Trophoblast cell (in vitro differentiated cells and primary cell): Measurements from ENCODE around the gene TMED7.

Experiments used
- DNase-seq, 2 donors: peaks; one replicate each; pipeline ENCODE4 v3.0.0-alpha.2; 2016
- H2AFZ ChIP-seq: 2 replicates; pipeline ENCODE4 v1.6.1; 2013; ENCODE audit warnings: low read length, moderate library complexity, mild to moderate bottlenecking; ENCODE audit not compliant: insufficient read depth, poor library complexity
- H2AK5ac ChIP-seq: 2 replicates; pipeline ENCODE4 v1.6.1; 2013; ENCODE audit warnings: mild to moderate bottlenecking, low read length
- H2BK120ac ChIP-seq: 2 replicates; pipeline ENCODE4 v1.6.1; 2013; ENCODE audit warnings: low read length, mild to moderate bottlenecking, moderate library complexity; ENCODE audit not compliant: insufficient read depth, poor library complexity
- H2BK12ac ChIP-seq: 2 replicates; pipeline ENCODE4 v1.6.1; 2013; ENCODE audit warnings: mild to moderate bottlenecking, low read length, moderate library complexity
- H2BK5ac ChIP-seq: 2 replicates; pipeline ENCODE4 v1.6.1; 2013; ENCODE audit warnings: low read length, low read depth, moderate library complexity, mild to moderate bottlenecking; ENCODE audit not compliant: poor library complexity
- H3K14ac ChIP-seq: 2 replicates; pipeline ENCODE4 v1.6.1; 2013; ENCODE audit warnings: mild to moderate bottlenecking, low read length
- H3K18ac ChIP-seq: 2 replicates; pipeline ENCODE4 v1.6.1; 2013; ENCODE audit warnings: mild to moderate bottlenecking, low read length
- H3K23ac ChIP-seq: 2 replicates; pipeline ENCODE4 v1.6.1; 2013; ENCODE audit warnings: low read length
- H3K27ac ChIP-seq: 2 replicates; pipeline ENCODE4 v1.5.1; 2013; ENCODE audit warnings: low read depth, mild to moderate bottlenecking, inconsistent platforms, low read length, moderate library complexity
- H3K27me3 ChIP-seq: 2 replicates; pipeline ENCODE4 v1.6.1; 2013; ENCODE audit warnings: inconsistent platforms, mild to moderate bottlenecking, low read length, moderate library complexity; ENCODE audit not compliant: insufficient read depth
- H3K36me3 ChIP-seq, 2 experiments: 1 replicate in 1 of 2; 2 replicates in 1 of 2; pipeline ENCODE4 v1.6.1; 2013; ENCODE audit warnings: low read length in 2 of 2, mild to moderate bottlenecking in 2 of 2, moderate library complexity in 1 of 2; ENCODE audit not compliant: insufficient read depth in 2 of 2, control insufficient read depth in 1 of 2
- H3K4ac ChIP-seq: 2 replicates; pipeline ENCODE4 v1.6.1; 2013; ENCODE audit warnings: low read depth, mild to moderate bottlenecking, low read length, moderate library complexity
- H3K4me1 ChIP-seq, 2 experiments: 1 replicate in 1 of 2; 2 replicates in 1 of 2; pipeline ENCODE4 v1.6.1; 2013; ENCODE audit warnings: low read length in 2 of 2, mild to moderate bottlenecking in 2 of 2, moderate library complexity in 1 of 2; ENCODE audit not compliant: insufficient read depth in 2 of 2, control insufficient read depth in 1 of 2
- H3K4me2 ChIP-seq: 2 replicates; pipeline ENCODE4 v1.6.1; 2013; ENCODE audit warnings: inconsistent platforms, mild to moderate bottlenecking, low read length, moderate library complexity
- H3K4me3 ChIP-seq: 2 replicates; pipeline ENCODE4 v1.5.1; 2013; ENCODE audit warnings: mild to moderate bottlenecking, low read depth, low read length, inconsistent platforms
- H3K79me1 ChIP-seq: one replicate; pipeline ENCODE4 v1.6.1; 2013; ENCODE audit warnings: low read length
- H3K79me2 ChIP-seq: 2 replicates; pipeline ENCODE4 v1.6.1; 2013; ENCODE audit warnings: low read length, mild to moderate bottlenecking; ENCODE audit not compliant: control insufficient read depth, insufficient read depth, poor library complexity
- H3K9ac ChIP-seq: 2 replicates; pipeline ENCODE4 v1.6.1; 2013; ENCODE audit warnings: mild to moderate bottlenecking, low read length
- H3K9me3 ChIP-seq: 2 replicates; pipeline ENCODE4 v1.6.1; 2013; ENCODE audit warnings: low read depth, mild to moderate bottlenecking, control low read depth, inconsistent platforms, low read length; ENCODE audit not compliant: insufficient read depth
- H4K12ac ChIP-seq: 2 replicates; pipeline ENCODE4 v1.6.1; 2013; ENCODE audit warnings: low read depth, mild to moderate bottlenecking, low read length, moderate library complexity
- H4K8ac ChIP-seq: 2 replicates; pipeline ENCODE4 v1.6.1; 2013; ENCODE audit warnings: low read depth, mild to moderate bottlenecking, low read length, moderate library complexity
- H4K91ac ChIP-seq: one replicate; pipeline ENCODE4 v1.6.1; 2013; ENCODE audit warnings: low read depth, mild to moderate bottlenecking, low read length, moderate library complexity
- WGBS: extraction: QIAGEN DNeasy Blood & Tissue Kit; methylation state at CpG from one replicate; pipeline ENCODE4 v1.1.7; 2013; ENCODE audit warnings: missing lambda C conversion rate; ENCODE audit not compliant: insufficient read length, insufficient coverage; ENCODE audit errors: extremely low coverage; 5-methylcytosine and 5-hydroxymethylcytosine counted together

The TMED7 gene

GRCh38 chr5:115577741-115578140, 48.1 kb downstream of the TMED7 start:
- Histone ChIP-seq H3K18ac (no peak overlapping the region), H3K14ac (no peak overlapping the region), H4K12ac (no peak overlapping the region), H3K9me3 (no peaks in the 10 kb centered on the region), H3K79me1 (no peaks in the 10 kb centered on the region), H3K4me2 (no peak overlapping the region), H4K8ac (no peak overlapping the region), H2BK5ac (no peak overlapping the region), H2AFZ (no peak overlapping the region), H3K79me2 (no peaks in the 10 kb centered on the region), H3K4ac (no peak overlapping the region), H3K36me3 (no peaks in the 10 kb centered on the region), H3K23ac (no peak overlapping the region), H4K91ac (no peak overlapping the region), H3K4me1 (no peaks in the 10 kb centered on the region), H3K27ac (no peak overlapping the region), H3K4me3 (no peak overlapping the region), H2BK12ac (no peak overlapping the region), H3K27me3 (no peaks in the 10 kb centered on the region), H2BK120ac (no peak overlapping the region), H3K9ac (no peak overlapping the region), H2AK5ac (no peak overlapping the region)
- DNase-seq, result no peak
- WGBS, result no CpG with 5 or more reads among the region's 6 CpGs

DNA sequence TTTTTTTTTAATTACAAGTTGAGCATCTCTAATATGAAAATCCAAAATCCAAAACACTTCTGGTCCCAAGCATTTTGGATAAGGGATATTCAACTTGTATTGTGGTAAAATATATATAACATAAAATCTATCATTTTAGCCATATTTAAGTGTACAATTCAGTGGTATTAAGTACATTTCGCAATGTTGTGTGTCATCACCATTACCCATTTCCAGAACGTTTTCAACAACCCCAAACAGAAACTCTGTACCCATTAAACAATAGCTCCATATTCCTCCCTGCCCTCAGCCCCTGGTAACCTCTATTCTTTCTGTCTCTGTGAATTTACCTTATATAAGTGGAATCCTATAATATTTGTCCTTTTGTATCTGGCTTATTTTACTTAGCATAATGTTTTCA, 48.5 kb downstream of the TMED7 start:
- Histone ChIP-seq H2AFZ (no peak overlapping the region), H3K23ac (no peak overlapping the region), H3K79me2 (no peaks in the 10 kb centered on the region), H3K18ac (no peak overlapping the region), H3K9ac (no peak overlapping the region), H3K79me1 (no peaks in the 10 kb centered on the region), H4K8ac (no peak overlapping the region), H3K9me3 (no peaks in the 10 kb centered on the region), H3K4me1 (no peaks in the 10 kb centered on the region), H2BK120ac (no peak overlapping the region), H3K4me3 (no peak overlapping the region), H3K36me3 (no peaks in the 10 kb centered on the region), H4K91ac (no peak overlapping the region), H3K27ac (no peak overlapping the region), H2AK5ac (no peak overlapping the region), H3K27me3 (no peaks in the 10 kb centered on the region), H4K12ac (no peak overlapping the region), H3K14ac (no peak overlapping the region), H2BK5ac (no peak overlapping the region), H2BK12ac (no peak overlapping the region), H3K4me2 (no peak overlapping the region), H3K4ac (no peak overlapping the region)
- DNase-seq, result no peak
- no CpG with 5 or more reads among the region's 2 CpGs for WGBS

DNA sequence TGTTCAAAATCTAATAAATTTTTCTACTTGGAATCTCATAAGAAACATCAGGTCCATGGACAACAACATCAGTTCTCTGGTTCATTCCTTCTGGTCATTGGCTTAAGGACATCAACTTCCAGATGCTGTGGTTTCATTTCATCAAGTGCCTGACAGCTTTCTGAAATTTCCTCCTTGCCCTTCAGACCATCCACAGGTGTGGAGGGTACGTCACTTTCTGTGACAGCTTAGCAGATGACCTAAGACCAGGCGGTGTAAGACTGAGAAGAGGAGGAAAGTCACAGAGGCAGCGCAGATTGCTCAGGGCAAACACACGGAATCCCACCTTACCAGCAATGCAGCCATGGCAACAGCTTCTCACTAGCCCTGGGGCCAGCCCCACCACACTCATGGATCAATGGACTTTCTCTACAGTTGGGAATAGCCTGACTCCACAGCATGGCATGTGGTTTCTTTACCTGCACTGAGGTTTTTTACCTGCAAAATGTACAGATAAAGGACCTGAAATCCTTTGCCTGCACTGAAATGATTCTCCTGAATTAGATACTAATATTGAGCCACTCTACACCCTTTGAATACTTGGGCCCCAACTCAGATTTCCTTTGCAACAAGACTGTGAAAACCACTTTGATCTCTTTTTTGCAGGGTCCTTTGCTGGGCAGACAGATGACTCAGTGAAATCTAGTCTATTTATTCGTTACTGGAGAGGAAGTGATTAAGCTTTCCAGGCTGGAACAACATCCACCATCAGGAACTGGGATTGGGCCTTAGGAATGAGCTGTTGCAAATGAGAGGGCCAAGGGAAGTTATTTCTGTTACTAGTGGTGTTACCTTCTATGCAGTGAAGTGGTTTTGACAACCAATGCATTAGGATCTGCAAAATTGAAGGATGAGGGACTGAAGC, 50.4 kb downstream of the TMED7 start:
- no peak overlapping the region for H2BK120ac ChIP-seq
- no peak overlapping the region for H4K8ac ChIP-seq
- H3K27me3 ChIP-seq, result no peaks in the 10 kb centered on the region
- H3K4me1 ChIP-seq, result no peaks in the 10 kb centered on the region
- DNase-seq, result no peak
- H3K9me3 ChIP-seq, result no peaks in the 10 kb centered on the region
- H4K12ac ChIP-seq, result no peak overlapping the region
- no peaks in the 10 kb centered on the region for H3K79me1 ChIP-seq
- no CpG with 5 or more reads among the region's 5 CpGs for WGBS
- H3K4me2 ChIP-seq, result no peak overlapping the region
- H2AFZ ChIP-seq, result no peak overlapping the region
- no peaks in the 10 kb centered on the region for H3K36me3 ChIP-seq
- H3K9ac ChIP-seq, result no peak overlapping the region
- H3K18ac ChIP-seq, result no peak overlapping the region
- no peak overlapping the region for H2AK5ac ChIP-seq
- no peak overlapping the region for H2BK5ac ChIP-seq
- no peak overlapping the region for H3K23ac ChIP-seq
- H4K91ac ChIP-seq, result no peak overlapping the region
- H3K4ac ChIP-seq, result no peak overlapping the region
- H3K14ac ChIP-seq, result no peak overlapping the region
- no peak overlapping the region for H3K4me3 ChIP-seq
- no peaks in the 10 kb centered on the region for H3K79me2 ChIP-seq
- H3K27ac ChIP-seq, result no peak overlapping the region
- no peak overlapping the region for H2BK12ac ChIP-seq

- Histone ChIP-seq H3K4ac (no peak overlapping the region), H2BK5ac (no peak overlapping the region), H3K23ac (no peak overlapping the region), H3K79me2 (no peaks in the 10 kb centered on the region), H2BK120ac (no peak overlapping the region), H2AFZ (no peak overlapping the region), H2AK5ac (no peak overlapping the region), H3K9ac (no peak overlapping the region), H3K4me2 (no peak overlapping the region), H3K14ac (no peak overlapping the region), H3K4me3 (no peak overlapping the region), H3K27ac (no peak overlapping the region), H2BK12ac (no peak overlapping the region), H4K8ac (no peak overlapping the region), H3K9me3 (no peaks in the 10 kb centered on the region), H3K18ac (no peak overlapping the region), H3K79me1 (no peaks in the 10 kb centered on the region), H3K36me3 (no peaks in the 10 kb centered on the region), H3K27me3 (no peaks in the 10 kb centered on the region), H4K12ac (no peak overlapping the region), H4K91ac (no peak overlapping the region), H3K4me1 (no peaks in the 10 kb centered on the region)
- no peak for DNase-seq
- no CpG with 5 or more reads among the region's 2 CpGs for WGBS
These were observed 52.7 kb downstream of the TMED7 start for GRCh38 chr5:115573133-115573532.
